HG02981 (cell line): Measurements from ENCODE around the gene ERGIC1.
"Not testable (repeated sequence)": the region's sequence is repeated elsewhere in the genome, so short reads cannot be mapped to it uniquely, and the experiment has no call there.

ENCODE experiments used
- ATAC-seq: cut with Tn5 transposase; IDR thresholded peaks from one replicate; pipeline ENCODE4 v1.9.1; 2021; ENCODE audit warnings: mild to moderate bottlenecking, moderate library complexity; ENCODE audit not compliant: unreplicated experiment

The ERGIC1 gene

GRCh38 chr5:172800088-172800551, 33.9 kb upstream of the ERGIC1 start:
- ATAC-seq, result no peak

GRCh38 chr5:172801179-172801671, 32.8 kb upstream of the ERGIC1 start:
- no peak for ATAC-seq

GRCh38 chr5:172802112-172802511, 31.9 kb upstream of the ERGIC1 start:
- no peak for ATAC-seq

GRCh38 chr5:172802567-172803176, 31.4 kb upstream of the ERGIC1 start:
- ATAC-seq, result no peak

DNA sequence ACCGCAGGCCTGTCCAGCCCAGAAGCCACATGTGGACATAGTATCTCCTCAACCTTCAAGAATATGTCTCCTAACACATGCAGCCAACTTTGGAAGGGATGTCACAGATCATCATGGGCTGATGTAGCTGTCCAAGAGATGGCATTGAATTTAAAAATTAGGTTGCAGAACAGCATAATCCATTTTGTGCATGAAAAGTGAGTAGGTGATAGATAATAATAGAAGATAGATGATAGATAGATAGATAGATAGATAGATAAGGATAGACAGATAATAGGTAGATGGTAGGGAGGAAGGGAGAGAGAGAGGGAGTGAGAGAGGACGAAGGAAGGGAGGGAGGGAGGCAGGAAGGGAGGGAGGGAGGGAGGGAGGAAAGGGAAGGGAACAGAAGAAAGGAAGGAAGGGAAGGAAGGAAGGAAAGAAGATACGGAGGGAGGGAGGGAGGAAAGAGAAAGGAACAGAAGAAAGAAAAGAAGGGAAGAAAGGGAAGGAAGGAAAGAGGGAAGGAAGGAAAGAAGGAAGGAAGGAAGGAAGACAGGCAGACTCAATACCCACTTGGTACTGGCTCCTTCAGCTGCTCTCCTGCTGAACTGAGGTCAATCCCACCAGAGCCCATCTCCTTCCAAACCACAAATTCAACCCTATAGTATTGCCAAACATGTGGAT, 28.9 kb upstream of the ERGIC1 start:
- ATAC-seq, result no peak

DNA sequence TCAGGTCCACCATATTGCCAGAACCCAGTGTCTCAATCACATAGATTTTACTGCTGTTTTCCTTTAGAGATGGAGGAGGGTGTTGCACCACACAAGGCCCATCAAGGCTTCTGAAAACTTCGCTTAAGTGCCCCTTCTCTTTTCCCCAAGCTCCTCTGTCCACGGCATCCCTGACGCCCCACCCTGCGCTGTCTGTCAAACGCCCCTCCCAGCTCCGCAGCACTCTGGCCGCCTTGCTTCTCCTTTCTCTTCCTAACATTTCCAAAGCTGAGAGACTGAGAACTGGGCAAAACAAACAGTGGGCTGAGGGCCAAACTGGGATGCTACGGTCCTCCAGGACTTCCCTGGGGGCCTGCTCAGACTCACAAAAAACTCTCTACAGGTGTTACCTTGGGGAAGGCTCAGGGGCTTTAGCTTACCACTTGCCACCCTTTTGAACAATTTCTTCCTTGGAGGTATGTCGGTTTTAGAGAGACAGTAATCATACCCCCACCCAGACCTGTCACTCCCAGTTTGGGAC, 28.3 kb upstream of the ERGIC1 start:
- ATAC-seq, result no peak

DNA sequence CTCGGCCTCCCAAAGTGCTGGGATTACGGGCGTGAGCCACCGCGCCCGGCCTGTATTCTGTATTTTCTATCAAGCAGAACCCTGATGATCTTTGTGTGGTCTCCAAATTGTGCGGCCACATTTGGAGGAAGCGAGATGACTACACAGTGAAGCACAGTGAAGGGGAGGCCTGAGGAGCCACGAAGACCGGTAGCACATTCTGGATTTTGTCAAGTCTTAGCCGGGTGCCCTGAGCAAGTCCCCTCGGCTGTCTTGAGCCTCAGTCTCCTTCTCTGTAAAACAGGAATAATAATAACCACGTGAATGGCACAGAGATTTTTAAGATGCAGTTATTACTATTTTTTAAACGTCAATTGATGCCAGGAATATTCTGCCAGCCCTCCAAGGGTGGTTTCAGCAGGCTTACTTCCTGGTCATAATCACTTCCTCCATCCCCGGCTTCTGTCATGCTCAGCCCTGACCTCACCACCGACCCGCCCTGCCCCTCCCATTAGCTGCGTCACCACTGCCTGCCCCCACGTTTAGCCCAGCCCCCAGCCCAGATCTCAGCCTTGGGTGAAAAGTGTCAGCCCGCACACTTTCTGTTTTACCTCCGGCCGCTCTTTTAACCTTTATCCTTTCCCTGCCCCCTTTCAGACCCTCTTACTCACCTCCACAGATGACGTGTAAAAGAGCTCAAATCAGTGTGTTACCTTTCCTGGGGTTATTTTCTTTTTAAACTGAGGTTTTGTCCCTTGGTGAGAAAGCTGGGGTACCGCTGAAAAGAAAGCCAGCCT, 27.0 kb upstream of the ERGIC1 start:
- peak; percentile 93 for ATAC-seq

GRCh38 chr5:172807766-172808311, 26.2 kb upstream of the ERGIC1 start:
- ATAC-seq, result no peak

DNA sequence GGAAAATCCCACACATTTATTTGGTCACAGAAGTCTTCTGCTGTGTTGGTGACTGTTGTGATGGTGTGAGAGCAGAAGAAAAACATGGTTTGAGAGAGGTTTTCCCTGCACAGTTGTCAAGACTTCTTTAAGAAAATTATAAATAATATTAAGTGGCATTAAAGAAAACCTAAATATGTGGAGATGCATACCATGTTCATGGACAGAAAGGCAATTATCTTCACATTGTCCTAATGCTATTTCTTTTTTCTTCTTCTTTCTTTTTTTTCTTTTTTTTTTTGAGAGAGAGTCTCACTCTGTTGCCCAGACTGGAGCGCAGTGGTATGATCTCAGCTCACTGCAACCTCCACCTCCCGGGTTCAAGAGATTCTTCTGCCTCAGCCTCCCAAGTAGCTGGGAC, 24.3 kb upstream of the ERGIC1 start:
- ATAC-seq, result no peak

- not testable (repeated sequence) for ATAC-seq
These were observed 23.1 kb upstream of the ERGIC1 start for GRCh38 chr5:172810996-172811395.

DNA sequence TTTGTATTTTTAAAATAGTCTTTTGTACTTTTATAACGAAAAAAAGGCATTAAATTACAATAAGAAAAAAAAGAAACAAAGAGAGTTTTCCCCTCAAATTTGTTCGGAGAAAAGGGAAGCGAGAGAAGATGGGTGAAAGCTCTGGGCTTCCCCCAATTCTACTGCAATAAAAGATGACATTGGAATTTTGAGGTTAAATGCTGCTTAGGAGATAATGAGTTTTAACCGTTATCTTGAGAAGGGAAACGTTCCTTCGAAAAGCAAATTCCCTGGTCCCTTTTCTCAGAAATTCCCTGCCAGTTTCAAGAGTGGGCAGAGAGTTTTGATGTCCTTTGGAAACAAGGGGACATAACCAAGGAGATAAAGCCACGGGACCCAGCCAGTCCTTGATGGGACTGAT, 18.4 kb upstream of the ERGIC1 start:
- ATAC-seq, result no peak

GRCh38 chr5:172816925-172817562, 17.0 kb upstream of the ERGIC1 start:
- no peak for ATAC-seq

DNA sequence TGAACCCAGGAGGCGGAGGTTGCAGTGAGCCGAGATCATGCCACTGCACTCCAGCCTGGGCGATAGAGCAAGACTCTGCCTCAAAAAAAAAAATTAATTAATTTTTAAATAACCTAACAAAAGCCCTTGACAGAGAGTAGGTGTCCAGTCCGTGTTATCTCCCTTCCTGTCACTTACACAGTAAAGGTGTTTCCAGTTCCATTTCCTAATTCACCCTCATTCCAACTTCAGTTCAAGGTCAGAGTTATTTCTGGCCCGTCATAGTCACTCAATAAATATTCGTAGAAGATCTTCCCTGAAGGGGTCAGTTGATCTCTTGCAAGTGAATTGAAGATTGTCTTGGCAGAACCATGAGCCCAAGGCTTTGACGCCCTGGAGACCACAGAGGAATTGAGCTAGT, 16.4 kb upstream of the ERGIC1 start:
- no peak for ATAC-seq

- ATAC-seq, result no peak
These were observed 16.0 kb upstream of the ERGIC1 start for GRCh38 chr5:172818081-172818480.

GRCh38 chr5:172819569-172819968, 14.5 kb upstream of the ERGIC1 start:
- no peak for ATAC-seq

DNA sequence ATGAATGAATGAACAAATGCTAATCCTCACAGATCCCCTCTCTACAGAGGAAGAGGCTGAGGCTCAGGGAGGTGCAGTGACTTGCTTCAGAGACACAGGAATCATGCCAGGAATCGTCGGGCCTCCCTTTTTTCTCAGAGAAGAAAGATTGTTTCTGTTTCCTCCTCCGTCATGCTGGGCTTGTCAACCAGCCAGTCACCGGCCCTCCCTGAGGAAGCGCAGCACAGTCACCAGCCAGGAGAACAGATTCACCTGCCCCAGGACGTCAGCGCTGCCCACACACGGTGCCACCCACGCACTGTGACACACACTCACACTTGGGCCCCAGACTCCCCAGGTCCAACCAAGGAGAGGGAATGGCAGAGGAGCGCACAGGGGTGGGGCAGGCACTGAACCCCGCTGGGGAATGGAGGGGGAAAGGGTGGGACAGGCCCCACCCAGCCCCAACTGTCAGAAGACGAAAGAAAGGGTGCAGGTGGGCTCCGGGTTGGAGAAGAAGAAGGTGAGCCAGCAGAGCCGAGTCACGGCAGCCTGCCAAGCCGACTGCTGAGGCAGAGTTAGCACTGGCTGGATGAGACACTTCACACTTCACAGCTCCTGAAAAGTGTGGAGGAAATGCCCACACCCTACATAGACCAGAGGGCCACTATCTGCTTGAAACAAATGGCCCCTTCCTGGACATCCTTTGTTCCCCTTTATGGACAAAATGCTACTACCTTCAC, 13.8 kb upstream of the ERGIC1 start:
- ATAC-seq, result no peak

DNA sequence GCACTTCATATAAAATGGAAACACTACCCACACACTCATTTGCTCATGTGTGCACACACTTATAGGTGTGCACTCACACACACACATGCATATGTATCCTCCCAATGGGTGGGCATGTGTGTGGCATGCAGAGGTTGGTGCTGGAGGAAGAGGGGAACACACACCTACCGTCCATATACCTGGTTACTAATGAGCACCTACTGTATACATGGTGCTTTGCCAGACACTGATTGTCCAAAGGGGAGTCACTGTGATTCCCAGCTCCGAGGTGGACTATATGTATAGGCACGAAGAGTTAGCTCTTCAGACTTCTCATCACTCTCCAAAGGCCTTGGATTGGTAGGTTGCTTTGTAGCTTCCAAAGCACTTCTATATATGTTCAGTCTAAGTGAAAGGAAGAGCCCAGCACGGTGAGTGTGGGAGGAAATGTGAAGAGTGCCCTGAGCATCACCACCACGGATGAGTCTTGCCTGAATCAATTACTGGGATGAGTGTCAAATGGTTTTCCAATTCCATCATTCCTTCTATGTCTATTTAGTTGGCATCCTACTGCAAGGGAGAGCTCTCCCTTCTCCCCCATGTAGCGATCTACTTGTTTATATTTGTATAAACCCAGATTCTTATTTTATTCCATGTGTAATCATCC, 12.6 kb upstream of the ERGIC1 start:
- ATAC-seq, result no peak

GRCh38 chr5:172823840-172824362, 10.2 kb upstream of the ERGIC1 start:
- no peak for ATAC-seq

DNA sequence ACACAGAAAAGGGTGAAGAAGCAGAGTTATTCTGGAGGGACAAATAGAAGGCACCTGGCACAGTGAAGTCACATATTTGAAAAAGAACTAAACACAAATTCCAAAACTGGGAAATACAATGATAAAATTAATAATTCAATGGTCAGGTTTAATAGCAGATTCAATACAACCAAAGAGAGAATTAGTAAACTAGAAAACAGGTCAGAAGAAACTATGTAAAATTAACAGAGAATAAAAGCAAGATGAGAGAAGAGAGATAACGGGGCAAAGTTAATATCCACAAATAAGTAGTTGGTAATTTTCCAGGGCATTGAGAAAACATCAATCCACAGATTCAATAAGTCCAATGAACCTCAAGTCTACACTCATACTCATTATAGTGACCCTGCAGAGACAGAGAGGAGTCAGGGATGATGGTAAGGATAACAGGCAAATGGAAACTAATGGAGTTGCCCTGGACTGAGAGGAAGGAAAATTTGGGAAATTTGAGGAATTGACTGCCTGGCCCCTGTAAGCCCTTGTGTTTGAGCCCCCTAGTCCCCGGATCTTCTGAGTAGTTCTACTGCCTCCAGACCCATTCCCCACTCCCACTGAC, 8.3 kb upstream of the ERGIC1 start:
- no peak for ATAC-seq
